Measurements from ENCODE around the gene SRSF3.

DNA sequence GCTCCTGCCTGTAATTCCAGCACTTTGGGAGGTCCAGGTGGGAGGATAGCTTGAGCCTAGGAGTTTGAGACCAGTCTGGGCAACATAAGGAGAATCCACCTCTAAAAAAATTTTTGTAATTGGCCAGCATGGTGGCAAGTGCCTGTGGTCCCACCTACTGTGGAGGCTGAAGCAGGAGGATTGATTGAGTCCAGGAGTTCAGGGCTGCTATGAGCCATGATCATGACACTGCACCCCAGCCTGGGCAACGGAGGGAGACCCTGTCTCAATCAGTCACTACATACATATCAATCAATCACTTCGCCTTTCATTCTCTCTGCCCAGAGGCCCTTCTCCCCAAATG is 45.8 kb upstream of the SRSF3 start:
- TF ChIP-seq, protein P1, sequence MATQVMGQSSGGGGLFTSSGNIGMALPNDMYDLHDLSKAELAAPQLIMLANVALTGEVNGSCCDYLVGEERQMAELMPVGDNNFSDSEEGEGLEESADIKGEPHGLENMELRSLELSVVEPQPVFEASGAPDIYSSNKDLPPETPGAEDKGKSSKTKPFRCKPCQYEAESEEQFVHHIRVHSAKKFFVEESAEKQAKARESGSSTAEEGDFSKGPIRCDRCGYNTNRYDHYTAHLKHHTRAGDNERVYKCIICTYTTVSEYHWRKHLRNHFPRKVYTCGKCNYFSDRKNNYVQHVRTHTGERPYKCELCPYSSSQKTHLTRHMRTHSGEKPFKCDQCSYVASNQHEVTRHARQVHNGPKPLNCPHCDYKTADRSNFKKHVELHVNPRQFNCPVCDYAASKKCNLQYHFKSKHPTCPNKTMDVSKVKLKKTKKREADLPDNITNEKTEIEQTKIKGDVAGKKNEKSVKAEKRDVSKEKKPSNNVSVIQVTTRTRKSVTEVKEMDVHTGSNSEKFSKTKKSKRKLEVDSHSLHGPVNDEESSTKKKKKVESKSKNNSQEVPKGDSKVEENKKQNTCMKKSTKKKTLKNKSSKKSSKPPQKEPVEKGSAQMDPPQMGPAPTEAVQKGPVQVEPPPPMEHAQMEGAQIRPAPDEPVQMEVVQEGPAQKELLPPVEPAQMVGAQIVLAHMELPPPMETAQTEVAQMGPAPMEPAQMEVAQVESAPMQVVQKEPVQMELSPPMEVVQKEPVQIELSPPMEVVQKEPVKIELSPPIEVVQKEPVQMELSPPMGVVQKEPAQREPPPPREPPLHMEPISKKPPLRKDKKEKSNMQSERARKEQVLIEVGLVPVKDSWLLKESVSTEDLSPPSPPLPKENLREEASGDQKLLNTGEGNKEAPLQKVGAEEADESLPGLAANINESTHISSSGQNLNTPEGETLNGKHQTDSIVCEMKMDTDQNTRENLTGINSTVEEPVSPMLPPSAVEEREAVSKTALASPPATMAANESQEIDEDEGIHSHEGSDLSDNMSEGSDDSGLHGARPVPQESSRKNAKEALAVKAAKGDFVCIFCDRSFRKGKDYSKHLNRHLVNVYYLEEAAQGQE (IDR thresholded peaks at IDR 0.05; ENCODE audit: insufficient read depth in 1 of 2, low read depth in 2 of 2, low read length in 2 of 2), result no peak
- no peak for TF ChIP-seq TAF1 (IDR thresholded peaks at IDR 0.05; ENCODE audit: borderline replicate concordance, insufficient read depth, low read length)

Data from PFSK-1 (cell line).